Measurements from ENCODE around the gene ZNF148.

The ZNF148 gene

DNA sequence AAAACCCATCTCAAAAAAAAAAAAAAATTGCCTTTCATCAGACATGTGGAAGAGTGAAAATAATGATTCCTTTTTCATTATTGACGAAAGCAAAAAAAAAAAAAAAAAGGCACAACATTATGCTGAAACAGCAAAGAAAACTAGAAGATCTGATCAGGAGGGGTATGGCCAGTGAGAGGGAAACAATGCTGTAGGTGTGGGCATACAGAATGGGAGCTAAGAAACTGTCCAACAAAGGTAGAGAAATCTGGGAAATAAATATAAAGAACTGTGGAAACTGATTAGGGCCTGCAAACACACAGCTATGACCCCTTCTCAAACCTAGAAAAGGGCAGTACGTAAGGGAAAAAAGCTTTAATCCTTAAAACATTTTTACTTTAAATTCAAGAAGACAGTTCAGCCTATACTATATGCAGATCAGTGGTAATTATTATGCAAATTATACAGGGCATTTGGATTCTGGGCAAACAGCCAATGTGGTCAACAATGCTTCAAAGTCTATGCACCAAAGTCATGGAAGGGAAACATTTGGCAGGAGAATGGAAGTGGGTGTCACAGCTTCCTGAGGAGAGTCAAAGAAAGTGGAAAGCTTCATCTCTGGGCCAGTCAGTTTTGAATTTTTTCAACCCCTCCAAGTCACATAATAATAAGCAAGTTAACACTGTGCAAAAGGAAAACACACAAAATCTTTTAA lies 94.3 kb downstream of the ZNF148 start:
- no peak for DNase-seq

GRCh38 chr3:125278155-125278554 lies 97.0 kb downstream of the ZNF148 start:
- DNase-seq: no peak

DNA sequence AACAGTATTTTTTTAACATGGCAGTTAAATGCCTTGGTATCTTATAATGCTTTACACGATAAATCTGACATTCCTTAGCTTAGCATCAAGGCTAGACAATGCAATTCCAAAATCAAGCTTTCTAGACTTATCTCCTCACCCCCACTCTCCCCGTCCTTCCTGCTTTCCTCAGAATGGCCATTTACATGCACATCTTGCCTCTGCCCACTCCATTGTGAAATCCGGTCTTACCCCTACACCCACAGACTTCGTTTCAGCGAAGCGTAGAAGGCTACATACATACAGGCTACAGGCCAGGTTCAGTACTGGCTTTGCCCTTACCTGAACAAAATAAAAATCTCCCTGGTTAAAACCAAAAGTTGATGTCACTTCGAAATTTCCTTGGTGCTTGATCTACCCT lies 104.0 kb downstream of the ZNF148 start:
- DNase-seq: no peak

- no peak for DNase-seq
Measured at GRCh38 chr3:125267460-125267859, 107.7 kb downstream of the ZNF148 start.

GRCh38 chr3:125266971-125267370 lies 108.2 kb downstream of the ZNF148 start:
- DNase-seq: no peak

GRCh38 chr3:125262161-125262560 lies 113.0 kb downstream of the ZNF148 start:
- no peak for DNase-seq

DNA sequence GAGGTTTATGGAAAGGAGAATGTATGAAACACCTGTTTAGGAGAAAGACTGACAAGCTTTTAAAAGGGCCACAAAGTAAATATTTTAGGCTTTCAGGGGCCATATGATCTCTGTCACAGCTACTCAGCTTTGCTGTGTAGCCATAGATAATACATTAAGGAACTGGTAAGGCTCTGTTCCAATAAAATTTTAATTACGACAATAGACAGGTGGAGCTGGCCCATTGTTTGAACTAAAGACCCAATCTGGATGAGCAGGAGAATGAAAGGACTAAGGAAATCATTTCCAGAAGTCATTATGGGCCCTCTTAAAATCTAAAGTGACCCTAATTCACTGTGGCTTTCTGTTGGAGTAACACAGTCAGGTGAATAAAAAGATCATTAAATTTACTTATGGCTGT lies 114.1 kb downstream of the ZNF148 start:
- no peak for DNase-seq

DNA sequence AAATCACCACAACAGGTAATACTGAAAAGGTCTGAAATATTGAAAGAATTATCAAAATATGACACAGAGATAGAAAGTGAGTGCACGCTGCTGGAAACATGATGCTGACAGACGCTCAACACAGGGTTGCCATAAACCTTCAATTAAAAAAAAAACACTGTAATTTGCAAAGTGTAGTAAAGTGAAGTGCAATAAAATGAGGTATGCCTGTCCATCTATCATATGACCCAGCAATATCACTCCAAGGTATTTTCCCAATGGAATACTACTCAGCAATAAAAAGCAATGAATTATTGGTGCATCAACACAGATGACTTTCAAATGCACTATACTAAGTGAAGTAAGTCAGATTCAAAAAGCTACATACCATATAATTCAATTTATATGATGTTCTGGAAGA lies 115.0 kb downstream of the ZNF148 start:
- DNase-seq: no peak

- DNase-seq: no peak
Measured at GRCh38 chr3:125257536-125257935, 117.6 kb downstream of the ZNF148 start.

DNA sequence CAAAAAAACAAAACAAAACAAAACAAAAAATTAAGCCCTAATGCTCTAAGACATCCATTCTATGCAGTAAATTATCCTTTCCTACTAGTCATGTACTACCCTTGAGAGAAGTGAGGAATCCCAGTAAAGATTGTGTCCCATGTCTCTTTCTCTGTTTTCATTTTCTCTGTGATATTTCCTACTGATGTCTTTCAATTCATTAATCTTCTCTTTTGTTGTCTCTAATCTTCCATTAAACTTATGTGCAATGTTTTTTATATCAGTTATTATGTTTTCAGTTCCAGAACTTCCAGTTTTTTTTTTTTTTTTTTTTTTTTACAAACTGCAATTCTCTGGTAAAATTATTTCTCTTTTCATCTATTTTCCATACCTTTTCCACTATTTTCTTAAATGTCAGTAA lies 118.5 kb downstream of the ZNF148 start:
- DNase-seq: no peak

DNA sequence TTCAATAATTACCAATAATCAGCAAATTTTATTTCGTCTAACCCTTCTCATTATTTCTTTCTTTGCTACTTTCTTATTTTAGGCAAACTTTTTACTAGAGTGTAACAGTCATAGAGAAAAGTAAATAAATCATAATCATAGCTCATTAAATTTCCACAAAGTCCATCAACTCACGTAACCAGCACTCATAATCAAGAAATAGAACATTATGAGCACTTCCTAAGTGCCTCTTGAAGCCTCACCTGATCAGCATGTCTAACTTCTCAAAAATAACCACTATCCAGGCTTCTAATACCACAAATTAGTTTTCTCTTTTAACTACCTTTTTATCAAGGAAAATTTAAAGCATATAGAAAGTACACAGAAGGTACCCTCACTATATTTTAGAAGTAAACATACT lies 124.2 kb downstream of the ZNF148 start:
- DNase-seq: no peak

GRCh38 chr3:125246237-125246636 lies 128.9 kb downstream of the ZNF148 start:
- DNase-seq: no peak

GRCh38 chr3:125245521-125245920 lies 129.6 kb downstream of the ZNF148 start:
- DNase-seq: no peak

DNA sequence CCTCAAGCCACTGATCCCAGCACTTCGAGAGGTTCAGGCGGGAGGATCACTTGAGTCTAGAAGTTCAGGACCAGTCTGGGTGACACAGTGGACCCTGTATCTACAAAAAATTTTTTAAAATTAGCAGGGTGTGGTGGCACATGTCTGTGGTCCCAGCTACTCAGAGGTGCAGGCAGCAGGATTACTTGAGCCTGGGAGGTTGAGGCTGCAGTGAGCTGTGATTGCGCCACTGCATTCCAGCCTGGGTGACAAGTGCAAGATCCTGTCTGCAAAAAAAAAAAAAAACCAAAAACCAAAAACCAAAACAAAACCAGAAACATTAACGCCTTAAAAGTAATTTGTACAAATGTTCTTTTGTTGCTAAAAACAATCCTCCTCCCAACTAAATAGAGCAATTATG lies 134.6 kb downstream of the ZNF148 start:
- DNase-seq: no peak

GRCh38 chr3:125239266-125239665 lies 135.9 kb downstream of the ZNF148 start:
- no peak for DNase-seq

GRCh38 chr3:125238759-125239158 lies 136.4 kb downstream of the ZNF148 start:
- no peak for DNase-seq

DNA sequence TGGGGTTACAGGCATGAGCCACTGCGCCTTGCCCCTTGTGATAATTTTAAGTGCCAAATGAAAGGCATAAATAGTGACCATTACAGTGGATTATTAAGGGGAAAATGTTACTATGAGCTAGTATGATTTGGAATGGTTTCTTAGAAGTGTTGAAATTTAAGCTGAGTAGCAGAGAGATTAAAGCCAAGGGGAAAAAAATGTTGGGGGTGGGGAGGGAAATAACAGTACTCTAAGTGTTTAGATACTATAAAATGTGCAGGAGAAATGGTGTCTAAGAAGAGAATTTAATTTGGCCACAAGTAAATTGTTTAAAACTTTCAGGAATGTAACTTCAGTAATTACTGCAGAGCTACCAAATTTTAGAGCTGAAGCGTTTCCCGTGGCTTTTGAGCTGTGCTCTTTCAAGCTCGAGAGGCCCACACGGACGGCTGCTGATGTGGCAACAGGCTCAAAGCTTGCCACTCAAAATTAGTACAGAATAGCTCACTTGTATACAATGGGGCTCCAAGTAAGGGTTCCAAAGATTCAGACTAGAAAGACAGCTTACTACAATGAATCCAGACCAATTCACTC lies 138.7 kb downstream of the ZNF148 start:
- no peak for DNase-seq

DNA sequence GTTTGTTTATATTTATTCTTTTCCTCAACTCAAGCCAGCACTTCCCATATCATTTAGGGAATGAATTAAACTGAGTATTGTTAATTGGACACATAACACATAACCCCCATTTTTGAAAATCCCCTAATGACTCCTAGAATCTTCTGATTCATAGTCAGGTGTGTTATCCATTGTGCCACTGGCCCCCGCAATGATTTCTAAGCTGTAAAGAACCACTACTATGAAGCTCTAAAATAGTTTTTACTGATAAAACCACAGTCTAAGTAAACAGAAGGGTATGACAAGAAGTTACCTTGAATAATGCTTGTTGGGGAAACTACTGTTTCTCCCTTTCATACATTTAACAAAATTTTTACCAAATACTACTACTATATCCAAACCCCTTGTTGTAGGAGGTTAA lies 140.3 kb downstream of the ZNF148 start:
- no peak for DNase-seq

- no peak for DNase-seq
Measured at GRCh38 chr3:125232401-125232800, 142.7 kb downstream of the ZNF148 start.

DNA sequence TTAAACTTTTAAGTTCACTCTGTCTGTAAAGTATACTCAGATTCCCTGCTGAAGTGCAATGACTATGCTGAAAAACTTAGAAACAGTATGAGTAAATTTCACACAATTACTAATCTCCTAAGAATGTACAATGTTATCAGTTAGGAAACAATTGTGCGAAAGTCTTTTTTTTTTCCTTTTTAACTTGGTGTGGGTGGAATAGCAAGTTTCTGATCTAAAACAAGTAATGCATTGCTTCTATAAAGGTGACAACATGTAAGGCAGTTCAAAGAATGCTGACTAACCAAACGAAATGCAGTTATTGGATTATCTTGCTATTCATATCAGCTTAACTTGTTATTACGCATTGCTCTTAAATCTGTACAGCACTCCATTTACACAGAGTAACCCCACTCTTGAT lies 143.2 kb downstream of the ZNF148 start:
- no peak for DNase-seq

DNA sequence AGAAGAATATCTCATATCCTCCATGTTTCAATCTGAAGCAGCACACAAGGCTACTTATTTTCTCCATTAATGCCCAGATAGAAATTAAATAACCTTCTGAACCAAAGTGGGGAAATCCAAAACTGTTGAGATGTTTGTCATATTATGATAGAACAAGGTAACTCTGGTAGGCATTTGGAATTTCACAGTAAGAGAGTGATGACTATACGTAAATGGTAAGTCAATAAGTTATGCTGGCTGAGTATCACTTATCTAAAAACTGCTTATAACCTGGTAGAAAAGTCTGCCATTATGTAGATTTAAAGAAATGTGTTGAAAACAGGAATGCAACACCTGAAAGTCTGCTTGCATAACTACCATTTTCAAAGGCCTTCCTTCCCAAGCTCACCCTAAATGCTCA lies 145.4 kb downstream of the ZNF148 start:
- no peak for DNase-seq

DNA sequence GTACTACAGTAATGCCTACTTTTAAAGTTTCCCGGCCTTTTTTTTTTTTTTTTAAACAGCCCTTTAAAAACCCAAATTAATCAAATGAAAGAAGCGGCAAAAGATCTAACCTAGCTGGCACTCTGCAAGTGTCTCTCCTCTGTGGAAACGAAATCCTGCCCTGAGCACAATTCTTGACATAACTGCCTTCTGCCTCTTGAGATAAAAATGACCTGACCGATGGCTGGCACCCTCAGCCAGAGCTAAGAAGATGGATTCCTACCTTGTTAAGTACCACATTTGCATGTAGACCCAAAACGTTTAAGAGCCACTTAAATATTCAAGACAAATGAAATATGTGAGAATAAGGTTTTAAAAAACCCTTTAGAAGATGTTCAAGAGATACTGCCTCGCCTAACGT lies 146.0 kb downstream of the ZNF148 start:
- DNase-seq: no peak

DNA sequence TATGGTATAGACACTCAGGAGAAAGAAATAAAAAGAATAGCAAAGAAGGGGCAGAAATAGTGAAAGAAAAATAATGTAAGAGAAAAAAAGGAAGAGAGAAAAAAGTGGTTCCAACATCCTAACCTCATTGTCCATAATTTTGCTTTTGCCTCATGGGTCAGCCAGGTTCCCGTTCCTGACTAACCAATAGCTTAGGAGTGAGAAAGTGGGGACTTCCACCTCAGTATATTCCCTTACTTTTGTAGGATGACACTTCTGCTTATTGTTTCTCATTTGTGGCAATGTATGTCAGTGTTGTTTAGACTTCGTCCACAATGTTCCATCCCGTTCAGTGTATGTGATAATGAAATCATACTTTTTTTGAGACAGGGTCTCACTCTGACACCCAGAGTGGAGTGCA lies 153.3 kb downstream of the ZNF148 start:
- no peak for DNase-seq

- DNase-seq: no peak
Measured at GRCh38 chr3:125220727-125221429, 154.2 kb downstream of the ZNF148 start.

DNA sequence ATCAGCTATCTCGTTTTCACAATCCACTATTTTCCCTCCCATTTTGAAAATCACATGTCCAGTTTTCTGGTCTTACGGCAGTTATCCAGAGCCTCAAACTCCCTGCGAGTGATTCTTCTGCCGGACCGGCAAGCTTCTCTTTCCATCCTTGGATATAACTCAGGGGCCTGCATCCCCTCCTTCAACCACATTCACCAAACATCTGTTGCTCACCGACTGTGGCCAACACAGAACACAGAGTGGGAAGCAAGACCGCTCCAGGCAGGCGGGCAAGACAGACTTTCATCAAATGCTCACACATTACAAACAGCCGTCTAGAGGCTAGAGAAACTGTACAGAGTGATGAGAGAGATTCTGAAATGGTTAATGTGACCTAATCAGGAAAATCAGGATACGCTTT lies 154.9 kb downstream of the ZNF148 start:
- DNase-seq: no peak

All from CD4-positive, alpha-beta T cell treated with Interleukin-1 beta for 1 hour (primary cell).